HCT116 (cell line): ENCODE data around the gene BLOC1S5. TPM values are rescaled to one million over a fixed set of nuclear protein-coding genes. Genes with fewer than 3 reads are reported as not detected.
"Not testable (repeated sequence)": the region's sequence is repeated elsewhere in the genome, so short reads cannot be mapped to it uniquely, and the experiment has no call there.

Experiments
- ATAC-seq: fragments of 200-7000 bp; cut with Tn5 transposase; 2 replicates; pipeline ENCODE4 v1.9.1; 2020; ENCODE audit warnings: mild to moderate bottlenecking, moderate library complexity
- BruUV-seq: library from RNA; stranded (reverse); fragments of 400-500 nt; replicated peaks from 2 replicates; lab custom pipeline; 2021; lab: Mats Ljungman, UMichigan
- CTCF ChIA-PET: fragments of 300-600 bp; sonication (Branson Sonifier 250); formaldehyde crosslinking; loops from one replicate; lab custom pipeline; 2021; ENCODE audit warnings: antibody characterized with exemption; lab: Charles Lee
- POLR2A ChIA-PET: fragments of 300-600, 350-600 bp; sonication (Branson Sonifier 250); formaldehyde crosslinking; loops from one replicate; lab custom pipeline; 2021; ENCODE audit warnings: antibody characterized with exemption; lab: Charles Lee
- RAD21 ChIA-PET, 2 experiments: fragments of 300-600 bp; sonication (Branson Sonifier 250); formaldehyde crosslinking; loops; one replicate each; lab custom pipeline; 2023; ENCODE audit warnings: low total read pairs in 2 of 2; ENCODE audit not compliant: uncharacterized antibody in 2 of 2, unreplicated experiment in 2 of 2, low non-redundant PET in 1 of 2; lab: Charles Lee
- DNase-seq: peaks from one replicate; pipeline ENCODE4 v3.0.0-alpha.2; 2010; ENCODE audit warnings: low read depth, low spot score
- H2AFZ ChIP-seq: fragments of 200-600 bp; shearing (Covaris generic), sonication (generic); 2 replicates; pipeline ENCODE4 v1.6.1; 2017; ENCODE audit warnings: low read depth, mixed run types, mixed read lengths, antibody characterized with exemption, low read length; ENCODE audit not compliant: poor library complexity, severe bottlenecking
- H3K27ac ChIP-seq: 2 replicates; pipeline ENCODE4 v1.5.1; 2012; ENCODE audit warnings: low read depth, low read length
- H3K27me3 ChIP-seq: fragments of 200-600 bp; sonication (generic); 2 replicates; pipeline ENCODE4 v1.6.1; 2016; ENCODE audit warnings: mixed run types, low read length, mixed read lengths; ENCODE audit not compliant: insufficient read depth
- H3K36me3 ChIP-seq, 2 experiments: fragments of 200-500 bp in 1 of 2; fragments of 200-600 bp in 1 of 2; sonication (Bioruptor generic) in 1 of 2; sonication (generic) in 1 of 2; 2 replicates each; pipeline versions ENCODE4 v1.5.1 to v1.6.1; 2014 to 2016; ENCODE audit warnings: low read length in 2 of 2, inconsistent platforms in 1 of 2, mixed read lengths in 1 of 2, mixed run types in 1 of 2; ENCODE audit not compliant: insufficient read depth in 2 of 2, control insufficient read depth in 1 of 2
- H3K4me1 ChIP-seq, 2 experiments: fragments of 200-600 bp in 1 of 2; sonication (generic) in 1 of 2; 2 replicates each; pipeline versions ENCODE4 v1.5.1 to v1.6.1; 2012 to 2017; ENCODE audit warnings: low read length in 2 of 2, inconsistent platforms in 1 of 2, mild to moderate bottlenecking in 1 of 2, mixed read lengths in 1 of 2, mixed run types in 1 of 2, moderate library complexity in 1 of 2; ENCODE audit not compliant: insufficient read depth in 2 of 2, control insufficient read depth in 1 of 2
- H3K4me2 ChIP-seq: fragments of 200-600 bp; sonication (generic); 2 replicates; pipeline ENCODE4 v1.6.1; 2017; ENCODE audit warnings: mixed run types, low read length, mixed read lengths
- H3K4me3 ChIP-seq, 2 experiments: fragments of 200-600 bp in 1 of 2; sonication (generic) in 1 of 2; replicated peaks in 1 of 2; 2 replicates each; pipeline ENCODE4 v1.5.1; 2011 to 2016; ENCODE audit warnings: low read length in 2 of 2, control low read depth in 1 of 2, low read depth in 1 of 2, mild to moderate bottlenecking in 1 of 2, mixed read lengths in 1 of 2, mixed run types in 1 of 2
- H3K79me2 ChIP-seq: fragments of 200-600 bp; sonication (generic); 2 replicates; pipeline ENCODE4 v1.6.1; 2017; ENCODE audit warnings: mild to moderate bottlenecking, mixed run types, low read length, moderate library complexity, mixed read lengths; ENCODE audit not compliant: insufficient read depth
- H3K9ac ChIP-seq: fragments of 200-600 bp; sonication (generic); 2 replicates; pipeline ENCODE4 v1.6.1; 2016; ENCODE audit warnings: low read length, mixed read lengths
- H3K9me2 ChIP-seq: fragments of 200-600 bp; sonication (generic), shearing (Covaris generic); 2 replicates; pipeline ENCODE4 v1.6.1; 2017; ENCODE audit warnings: mixed run types, mild to moderate bottlenecking, moderate library complexity; ENCODE audit not compliant: insufficient read depth
- H3K9me3 ChIP-seq, 2 experiments: fragments of 200-500 bp in 1 of 2; fragments of 200-600 bp in 1 of 2; sonication (Bioruptor generic) in 1 of 2; sonication (generic) in 1 of 2; 2 replicates each; pipeline ENCODE4 v1.6.1; 2014 to 2017; ENCODE audit warnings: low read length in 2 of 2, mixed read lengths in 2 of 2, inconsistent platforms in 1 of 2, low read depth in 1 of 2, mild to moderate bottlenecking in 1 of 2, mixed run types in 1 of 2, moderate library complexity in 1 of 2; ENCODE audit not compliant: control insufficient read depth in 1 of 2, insufficient read depth in 1 of 2
- H4K20me1 ChIP-seq: fragments of 200-600 bp; sonication (generic), shearing (Covaris generic); 2 replicates; pipeline ENCODE4 v1.6.1; 2017; ENCODE audit warnings: mixed run types, mild to moderate bottlenecking, moderate library complexity; ENCODE audit not compliant: insufficient read depth
- CTCF ChIP-seq, 3 experiments: fragments of 200-600 bp in 1 of 3; sonication (generic) in 1 of 3; IDR thresholded peaks in 2 of 3; conservative IDR thresholded peaks in 1 of 3; 2 replicates each; pipeline ENCODE4 v1.5.1; 2012 to 2017; ENCODE audit warnings: low read depth in 2 of 3, low read length in 2 of 3, antibody characterized with exemption in 1 of 3, borderline replicate concordance in 1 of 3, control low read depth in 1 of 3, mild to moderate bottlenecking in 1 of 3, mixed read lengths in 1 of 3, mixed run types in 1 of 3, moderate library complexity in 1 of 3; ENCODE audit not compliant: insufficient read depth in 1 of 3
- FOSL1 ChIP-seq: IDR thresholded peaks from 2 replicates; pipeline ENCODE4 v1.6.1; 2012; ENCODE audit warnings: low read depth
- RAD21 ChIP-seq: IDR thresholded peaks from 2 replicates; pipeline ENCODE4 v1.6.1; 2012; ENCODE audit warnings: low read depth, mild to moderate bottlenecking
- REST ChIP-seq: IDR thresholded peaks from 2 replicates; pipeline ENCODE4 v1.6.1; 2012; ENCODE audit warnings: low read depth
- SIN3A ChIP-seq: IDR thresholded peaks from 2 replicates; pipeline ENCODE4 v1.6.1; 2012; ENCODE audit warnings: low read depth
- SP1 ChIP-seq: IDR thresholded peaks from 2 replicates; pipeline ENCODE4 v1.6.1; 2012; ENCODE audit warnings: low read depth
- YY1 ChIP-seq: IDR thresholded peaks from 2 replicates; pipeline ENCODE4 v1.6.1; 2011; ENCODE audit warnings: low read length, low read depth, moderate library complexity, mild to moderate bottlenecking; ENCODE audit not compliant: insufficient replicate concordance; ENCODE audit errors: extremely low read depth
- intact Hi-C: fragments of 100-400 bp; cut with micrococcal nuclease; formaldehyde crosslinking; loops from 2 replicates; pipeline ENCODE4 v1.10.0; 2022
- total RNA-seq: library from RNA; stranded (reverse); gene quantifications from one replicate; pipeline ENCODE4 v1.2.1, GENCODE V29; 2021; ENCODE audit not compliant: unreplicated experiment

BLOC1S5 gene
- total RNA-seq, 1 experiment from 2014 or later: 12.0 TPM

GRCh38 chr6:7986219-7986618 lies 78.0 kb downstream of the BLOC1S5 start (continued):
- no peak for TF ChIP-seq REST
- no peak for TF ChIP-seq SP1

- peak; percentile 40; the same call in 1 of the 2 replicates for ATAC-seq
- CTCF ChIA-PET, H3K36me3 ChIP-seq, RAD21 ChIA-PET, H3K9me2 ChIP-seq, H3K4me1 ChIP-seq, H4K20me1 ChIP-seq, H3K9me3 ChIP-seq, H3K79me2 ChIP-seq, H2AFZ ChIP-seq, H3K9ac ChIP-seq, H3K27ac ChIP-seq, H3K4me3 ChIP-seq, DNase-seq, intact Hi-C loops, POLR2A ChIA-PET, BruUV-seq, H3K27me3 ChIP-seq: not testable (repeated sequence)
- H3K4me2 ChIP-seq: peak overlapping the region; percentile 37; the same call in 1 of the 2 replicates
- peak; percentile 16; the same call in 1 of the 2 replicates for TF ChIP-seq FOSL1
Measured at GRCh38 chr6:7983967-7984366, 80.2 kb downstream of the BLOC1S5 start.

GRCh38 chr6:7979831-7980230 lies 84.4 kb downstream of the BLOC1S5 start:
- ATAC-seq (no peak), DNase-seq (no peak)
- H3K27me3 ChIP-seq: peaks cover 14% of the 10 kb centered on the region; the same call in 1 of the 2 replicates
- H4K20me1 ChIP-seq: peaks cover 4% of the 10 kb centered on the region; the same call in 1 of the 2 replicates
- H3K4me3 ChIP-seq: no peak overlapping the region
- H3K4me1 ChIP-seq: peaks cover 21 to 27% of the 10 kb centered on the region in 2 experiments
- H3K9me2 ChIP-seq: no peaks in the 10 kb centered on the region
- no peaks in the 10 kb centered on the region for H3K36me3 ChIP-seq
- H3K9me3 ChIP-seq: no peaks in the 10 kb centered on the region
- no TSS peak for BruUV-seq
- ChIA-PET RAD21 (no interaction called here), POLR2A (no interaction called here), CTCF (no interaction called here)
- H3K27ac ChIP-seq: no peak overlapping the region
- intact Hi-C loops: no loop called here
- no peak overlapping the region for H2AFZ ChIP-seq
- no peak overlapping the region for H3K4me2 ChIP-seq
- no peak for TF ChIP-seq SIN3A
- no peak for TF ChIP-seq YY1
- no peak for TF ChIP-seq RAD21
- TF ChIP-seq CTCF (IDR thresholded peaks at IDR 0.05 in 2 of 3, conservative IDR thresholded peaks at IDR 0.05 in 1 of 3; ENCODE audit: borderline replicate concordance in 1 of 3, insufficient read depth in 1 of 3, low read depth in 2 of 3, low read length in 2 of 3): no peak
- H3K79me2 ChIP-seq: no peaks in the 10 kb centered on the region
- H3K9ac ChIP-seq: no peak overlapping the region
